HepG2 (cell line): ENCODE data around the gene MRPL38. TPM values are rescaled to one million over a fixed set of nuclear protein-coding genes. Genes with fewer than 3 reads are reported as not detected.

Source experiments
- AGO2 ChIP-seq: fragments of 200-400 bp; formaldehyde crosslinking; optimal IDR thresholded peaks from 2 replicates; pipeline ENCODE3; 2017; ENCODE audit warnings: mild to moderate bottlenecking, low read depth, low read length, moderate library complexity
- ELF1 ChIP-seq: sonication (generic); formaldehyde crosslinking; IDR thresholded peaks from 2 replicates; pipeline ENCODE4 v1.4.0; 2020; ENCODE audit warnings: missing genetic modification reagents
- HES4 ChIP-seq: sonication (generic); formaldehyde crosslinking; IDR thresholded peaks from 2 replicates; pipeline ENCODE4 v1.9.0; 2021; ENCODE audit warnings: mild to moderate bottlenecking, missing genetic modification reagents, borderline replicate concordance
- HMG20A ChIP-seq: IDR thresholded peaks from 2 replicates; pipeline ENCODE4 v1.6.1; 2016; ENCODE audit warnings: borderline replicate concordance
- HNF1A ChIP-seq, 2 experiments: sonication (generic) in 1 of 2; formaldehyde crosslinking in 1 of 2; IDR thresholded peaks; 2 replicates each; pipeline versions ENCODE4 v1.4.0 to v1.6.1; 2016 to 2020; ENCODE audit warnings: borderline replicate concordance in 1 of 2, low read depth in 1 of 2, mild to moderate bottlenecking in 1 of 2, missing genetic modification reagents in 1 of 2
- HNF4G ChIP-seq, 2 experiments: sonication (generic) in 1 of 2; formaldehyde crosslinking in 1 of 2; IDR thresholded peaks; 2 replicates each; pipeline versions ENCODE4 v1.4.0 to v1.6.1; 2011 to 2020; ENCODE audit warnings: borderline replicate concordance in 2 of 2, low read depth in 2 of 2, mild to moderate bottlenecking in 2 of 2, low read length in 1 of 2, missing genetic modification reagents in 1 of 2, moderate library complexity in 1 of 2
- KLF9 ChIP-seq: IDR thresholded peaks from 2 replicates; pipeline ENCODE4 v1.6.1; 2016; ENCODE audit warnings: low read depth
- NCOR1 ChIP-seq: fragments of 200-600 bp; sonication (generic); IDR thresholded peaks from 2 replicates; pipeline ENCODE4 v1.7.0; 2017; ENCODE audit warnings: antibody characterized with exemption, low read length, borderline replicate concordance
- NFKB2 ChIP-seq: sonication (generic); formaldehyde crosslinking; IDR thresholded peaks from 2 replicates; pipeline ENCODE4 v1.4.0; 2020; ENCODE audit warnings: missing genetic modification reagents, borderline replicate concordance
- PAX8 ChIP-seq: sonication (generic); formaldehyde crosslinking; IDR thresholded peaks from 2 replicates; pipeline ENCODE4 v1.8.0; 2022; ENCODE audit warnings: mild to moderate bottlenecking, missing genetic modification reagents, borderline replicate concordance
- POLR2AphosphoS5 ChIP-seq: IDR thresholded peaks from 2 replicates; pipeline ENCODE4 v1.6.1; 2012; ENCODE audit warnings: low read depth, low read length
- RFX3 ChIP-seq: IDR thresholded peaks from 2 replicates; pipeline ENCODE4 v1.6.1; 2016; ENCODE audit warnings: missing biosample characterization, missing genetic modification reagents
- SALL2 ChIP-seq: sonication (generic); formaldehyde crosslinking; IDR thresholded peaks from 2 replicates; pipeline ENCODE4 v1.8.1; 2023; ENCODE audit warnings: mild to moderate bottlenecking, missing genetic modification reagents, inconsistent platforms
- ZBTB25 ChIP-seq: IDR thresholded peaks from 2 replicates; pipeline ENCODE4 v1.6.1; 2018; ENCODE audit warnings: missing genetic modification reagents
- ZNF160 ChIP-seq: sonication (generic); formaldehyde crosslinking; IDR thresholded peaks from 2 replicates; pipeline ENCODE4 v1.8.0; 2022; ENCODE audit warnings: mild to moderate bottlenecking, inconsistent platforms, missing genetic modification reagents
- ZNF20 ChIP-seq: sonication (generic); formaldehyde crosslinking; IDR thresholded peaks from 2 replicates; pipeline ENCODE4 v1.4.0; 2020; ENCODE audit warnings: mild to moderate bottlenecking, moderate library complexity, missing genetic modification reagents
- ZNF616 ChIP-seq: sonication (generic); formaldehyde crosslinking; IDR thresholded peaks from 2 replicates; pipeline ENCODE4 v1.5.0; 2020; ENCODE audit warnings: low read depth, mild to moderate bottlenecking, missing genetic modification reagents
- ZNF749 ChIP-seq: sonication (generic); formaldehyde crosslinking; IDR thresholded peaks from 2 replicates; pipeline ENCODE4 v1.8.0; 2022; ENCODE audit warnings: mild to moderate bottlenecking, missing genetic modification reagents, moderate library complexity, borderline replicate concordance
- ZNF788 ChIP-seq: sonication (generic); formaldehyde crosslinking; IDR thresholded peaks from 2 replicates; pipeline ENCODE4 v1.5.0; 2020; ENCODE audit warnings: mild to moderate bottlenecking, missing genetic modification reagents, borderline replicate concordance
- polyA plus RNA-seq, 8 experiments: library from polyadenylated mRNA; depleted of rRNA in 3 of 8; stranded (reverse) in 7 of 8; unstranded in 1 of 8; fragments of >200 nt; fragmentation: Illumina TruSeq in 4 of 8; extraction: Trizol in 4 of 8; gene quantifications; 2 replicates each; pipeline versions ENCODE4 v1.2.1 to v1.2.3, GENCODE V29; 2011 to 2016; ENCODE audit warnings: low read depth in 4 of 8, missing spikeins in 1 of 8, mixed read lengths in 1 of 8; ENCODE audit not compliant: insufficient read depth in 1 of 8
- total RNA-seq, 5 experiments: library from RNA; depleted of rRNA; stranded (reverse); fragments of >200 nt; fragmentation: Illumina TruSeq; extraction: Trizol; gene quantifications; 2 replicates each; pipeline ENCODE4 v1.2.3, GENCODE V29; 2016; ENCODE audit warnings: low read depth in 1 of 5
- TF ChIP-seq, protein P1 (sequence below): sonication (generic); formaldehyde crosslinking; IDR thresholded peaks from 2 replicates; pipeline ENCODE4 v1.8.0; 2023; ENCODE audit warnings: mild to moderate bottlenecking, missing genetic modification reagents
- TF ChIP-seq, protein P2 (sequence below): sonication (generic); formaldehyde crosslinking; IDR thresholded peaks from 2 replicates; pipeline ENCODE4 v1.4.0; 2020; ENCODE audit warnings: missing genetic modification reagents, low read depth, mild to moderate bottlenecking, borderline replicate concordance

Gene MRPL38
- total and polyA plus RNA-seq, 2 of the 13 experiments (the other 11 are each of a cell fraction or from before 2014, with no cell fraction given), result 83.7 to 125 TPM

DNA sequence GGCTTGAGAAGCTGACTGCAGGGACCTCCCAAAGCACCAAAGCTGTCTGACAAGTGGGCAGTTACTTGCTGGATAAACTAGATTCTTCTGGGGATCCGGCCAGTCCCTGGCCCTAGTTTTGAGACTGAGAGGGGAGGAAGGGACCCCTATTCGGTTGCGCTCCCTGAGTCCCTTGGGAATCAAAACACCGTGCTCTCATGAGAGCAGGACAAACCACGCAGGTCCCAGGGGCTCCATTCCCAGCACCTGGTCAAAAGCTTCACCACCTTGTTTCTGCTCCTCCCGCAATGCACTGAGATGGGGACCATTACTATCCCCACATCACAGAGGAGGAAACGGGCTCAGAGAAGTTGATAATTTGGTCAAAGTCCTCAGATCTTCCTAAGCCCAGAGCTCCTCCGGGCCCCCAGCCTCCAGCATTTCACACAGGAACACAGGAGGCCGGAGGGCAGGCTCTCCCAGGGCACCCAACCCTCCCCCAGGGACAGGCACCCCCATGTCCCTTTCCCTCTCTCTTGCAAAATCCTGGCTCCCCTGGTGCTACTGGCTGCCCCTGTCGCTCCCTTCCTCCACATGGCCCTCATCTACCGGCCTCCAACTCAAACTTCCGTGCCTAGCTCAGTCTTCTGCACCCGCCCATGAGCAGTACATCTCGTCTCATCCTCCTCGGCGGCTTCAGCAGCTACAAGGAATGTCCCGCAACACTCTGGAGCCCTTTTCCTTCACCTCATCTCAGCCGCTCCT, 11.2 kb downstream of the MRPL38 start (continued):
- TF ChIP-seq HNF4G (IDR thresholded peaks at IDR 0.05; ENCODE audit: borderline replicate concordance, low read depth, low read length) (peak; percentile 7; the same call in 1 of the 2 replicates), HNF4G (CRISPR knock-in tag; IDR thresholded peaks at IDR 0.05; ENCODE audit: borderline replicate concordance, low read depth) (no peak), ZNF616 (CRISPR knock-in tag) (peak; percentile 41; the same call in 1 of the 2 replicates), PAX8 (CRISPR knock-in tag) (no peak), KLF9 (no peak), ZBTB25 (no peak), ZNF20 (CRISPR knock-in tag) (no peak), HMG20A (CRISPR knock-in tag) (no peak), ZNF160 (no peak), ELF1 (CRISPR knock-in tag) (no peak), HES4 (peak; percentile 40; the same call in 1 of the 2 replicates), RFX3 (CRISPR knock-in tag) (no peak), ZNF749 (CRISPR knock-in tag) (no peak), NFKB2 (0 out of 2 replicates have a peak, but pooled peaks have one; percentile 5), SALL2 (0 out of 2 replicates have a peak, but pooled peaks have one; percentile 44), ZNF788 (CRISPR knock-in tag) (no peak), NCOR1 (no peak), AGO2 (peak; percentile 17), POLR2AphosphoS5 (no peak), HNF1A (IDR thresholded peaks at IDR 0.05; ENCODE audit: low read depth) (no peak), HNF1A (CRISPR knock-in tag; IDR thresholded peaks at IDR 0.05; ENCODE audit: borderline replicate concordance) (0 out of 2 replicates have a peak, but pooled peaks have one; percentile 9)
- TF ChIP-seq, protein P1, sequence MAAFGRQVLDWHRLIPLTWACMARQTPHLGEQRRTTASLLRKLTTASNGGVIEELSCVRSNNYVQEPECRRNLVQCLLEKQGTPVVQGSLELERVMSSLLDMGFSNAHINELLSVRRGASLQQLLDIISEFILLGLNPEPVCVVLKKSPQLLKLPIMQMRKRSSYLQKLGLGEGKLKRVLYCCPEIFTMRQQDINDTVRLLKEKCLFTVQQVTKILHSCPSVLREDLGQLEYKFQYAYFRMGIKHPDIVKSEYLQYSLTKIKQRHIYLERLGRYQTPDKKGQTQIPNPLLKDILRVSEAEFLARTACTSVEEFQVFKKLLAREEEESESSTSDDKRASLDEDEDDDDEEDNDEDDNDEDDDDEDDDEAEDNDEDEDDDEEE (CRISPR knock-in tag), result peak; percentile 80; the same call in 1 of the 2 replicates
- TF ChIP-seq, protein P2, sequence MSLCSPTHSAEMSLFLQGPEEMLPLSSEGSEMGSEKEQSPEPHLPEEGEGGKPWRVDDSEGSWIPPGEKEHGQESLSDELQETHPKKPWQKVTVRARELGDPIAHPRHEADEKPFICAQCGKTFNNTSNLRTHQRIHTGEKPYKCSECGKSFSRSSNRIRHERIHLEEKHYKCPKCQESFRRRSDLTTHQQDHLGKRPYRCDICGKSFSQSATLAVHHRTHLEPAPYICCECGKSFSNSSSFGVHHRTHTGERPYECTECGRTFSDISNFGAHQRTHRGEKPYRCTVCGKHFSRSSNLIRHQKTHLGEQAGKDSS (CRISPR knock-in tag), result peak; percentile 60; the same call in 1 of the 2 replicates
